GM19463 (cell line): ENCODE data around the gene FPR3.
"Not testable (repeated sequence)": the region's sequence is repeated elsewhere in the genome, so short reads cannot be mapped to it uniquely, and the experiment has no call there.

Experiments used
- ATAC-seq: cut with Tn5 transposase; IDR thresholded peaks from one replicate; pipeline ENCODE4 v1.9.1; 2021; ENCODE audit warnings: mild to moderate bottlenecking, moderate library complexity; ENCODE audit not compliant: unreplicated experiment

The FPR3 gene

GRCh38 chr19:51783372-51783771, 11.6 kb upstream of the FPR3 start:
- no peak for ATAC-seq

GRCh38 chr19:51784109-51784785, 10.7 kb upstream of the FPR3 start:
- no peak for ATAC-seq

GRCh38 chr19:51784922-51785690, 9.9 kb upstream of the FPR3 start:
- no peak for ATAC-seq

GRCh38 chr19:51786646-51787494, 8.1 kb upstream of the FPR3 start:
- ATAC-seq: no peak

GRCh38 chr19:51788029-51788428, 6.9 kb upstream of the FPR3 start:
- no peak for ATAC-seq

- no peak for ATAC-seq
Measured at GRCh38 chr19:51789061-51789795, 5.7 kb upstream of the FPR3 start.

- no peak for ATAC-seq
Measured at GRCh38 chr19:51792932-51793331, 2.0 kb upstream of the FPR3 start.

GRCh38 chr19:51793994-51794393, 963 bp upstream of the FPR3 start:
- no peak for ATAC-seq

GRCh38 chr19:51796195-51796679, 1.3 kb downstream of the FPR3 start:
- no peak for ATAC-seq

GRCh38 chr19:51797480-51797879, 2.5 kb downstream of the FPR3 start:
- no peak for ATAC-seq

GRCh38 chr19:51798062-51798461, 3.1 kb downstream of the FPR3 start:
- no peak for ATAC-seq

- ATAC-seq: no peak
Measured at GRCh38 chr19:51799034-51799773, 4.2 kb downstream of the FPR3 start.

- ATAC-seq: no peak
Measured at GRCh38 chr19:51799774-51800472, 5.0 kb downstream of the FPR3 start.

GRCh38 chr19:51800473-51801244, 5.7 kb downstream of the FPR3 start:
- ATAC-seq: no peak

- ATAC-seq: no peak
Measured at GRCh38 chr19:51802775-51803174, 7.8 kb downstream of the FPR3 start.

GRCh38 chr19:51803519-51803918, 8.6 kb downstream of the FPR3 start:
- no peak for ATAC-seq

GRCh38 chr19:51803967-51804366, 9.0 kb downstream of the FPR3 start:
- ATAC-seq: no peak

GRCh38 chr19:51804789-51805188, 9.8 kb downstream of the FPR3 start:
- not testable (repeated sequence) for ATAC-seq

- not testable (repeated sequence) for ATAC-seq
Measured at GRCh38 chr19:51805396-51805795, 10.4 kb downstream of the FPR3 start.
